HG03139 (cell line): ENCODE data around the gene RPUSD2.

Experiments
- ATAC-seq: cut with Tn5 transposase; IDR thresholded peaks from one replicate; pipeline ENCODE4 v1.9.1; 2021; ENCODE audit not compliant: unreplicated experiment

Gene RPUSD2

GRCh38 chr15:40613080-40613479, 44.0 kb downstream of the RPUSD2 start:
- ATAC-seq: no peak

- ATAC-seq: no peak
Measured at GRCh38 chr15:40618023-40618422, 48.9 kb downstream of the RPUSD2 start.

- ATAC-seq: no peak
Measured at GRCh38 chr15:40618906-40619305, 49.8 kb downstream of the RPUSD2 start.

GRCh38 chr15:40623361-40623760, 54.3 kb downstream of the RPUSD2 start:
- ATAC-seq: no peak
